NCI-H2081 treated with DMSO at 0.1 percent for 48 hours (cell line): ENCODE measurements around the gene TTLL13.
"Not testable (repeated sequence)": the region's sequence is repeated elsewhere in the genome, so short reads cannot be mapped to it uniquely, and the experiment has no call there.

ENCODE experiments used
- DNase-seq: peaks from one replicate; lab custom pipeline; 2025; lab: John Stamatoyannopoulos, UW

The TTLL13 gene

GRCh38 chr15:90281637-90282036, 32.3 kb downstream of the TTLL13 start:
- DNase-seq = not testable (repeated sequence)

- no peak for DNase-seq
These were observed 37.3 kb downstream of the TTLL13 start for GRCh38 chr15:90286678-90287077.

- no peak for DNase-seq
These were observed 37.7 kb downstream of the TTLL13 start for GRCh38 chr15:90287101-90287500.

GRCh38 chr15:90287946-90288345, 38.6 kb downstream of the TTLL13 start:
- DNase-seq = no peak

- DNase-seq = no peak
These were observed 42.5 kb downstream of the TTLL13 start for GRCh38 chr15:90291679-90292356.

- DNase-seq = peak; percentile 38
These were observed 43.9 kb downstream of the TTLL13 start for GRCh38 chr15:90293040-90293810.

- DNase-seq = no peak
These were observed 44.8 kb downstream of the TTLL13 start for GRCh38 chr15:90294159-90294558.

GRCh38 chr15:90294601-90295269, 45.4 kb downstream of the TTLL13 start:
- DNase-seq = no peak

GRCh38 chr15:90295270-90295648, 45.9 kb downstream of the TTLL13 start:
- no peak for DNase-seq

- not testable (repeated sequence) for DNase-seq
These were observed 47.0 kb downstream of the TTLL13 start for GRCh38 chr15:90296316-90296884.

GRCh38 chr15:90297021-90297420, 47.7 kb downstream of the TTLL13 start:
- no peak for DNase-seq

- no peak for DNase-seq
These were observed 51.2 kb downstream of the TTLL13 start for GRCh38 chr15:90300541-90300940.

- DNase-seq = no peak
These were observed 51.8 kb downstream of the TTLL13 start for GRCh38 chr15:90300988-90301706.

GRCh38 chr15:90301707-90302300, 52.4 kb downstream of the TTLL13 start:
- DNase-seq = no peak

GRCh38 chr15:90305355-90305754, 56.0 kb downstream of the TTLL13 start:
- DNase-seq = not testable (repeated sequence)

- DNase-seq = no peak
These were observed 56.6 kb downstream of the TTLL13 start for GRCh38 chr15:90305932-90306331.

GRCh38 chr15:90306560-90306959, 57.2 kb downstream of the TTLL13 start:
- DNase-seq = no peak

GRCh38 chr15:90307661-90308060, 58.3 kb downstream of the TTLL13 start:
- no peak for DNase-seq

GRCh38 chr15:90309020-90309419, 59.7 kb downstream of the TTLL13 start:
- DNase-seq = no peak
